NB4 (cell line): ENCODE results near the gene NPIPB2.
A peak's percentile ranks its signal among the peaks of the same experiment; 100 is the strongest.
"Not testable (repeated sequence)": the region's sequence is repeated elsewhere in the genome, so short reads cannot be mapped to it uniquely, and the experiment has no call there.

ENCODE experiments used
- DNase-seq: peaks from one replicate; pipeline ENCODE4 v3.0.0; 2010; ENCODE audit warnings: low read depth
- H3K4me3 ChIP-seq: one replicate; pipeline ENCODE4 v1.5.1; 2011; ENCODE audit warnings: mild to moderate bottlenecking, low read depth, low read length, moderate library complexity
- CTCF ChIP-seq: IDR thresholded peaks from one replicate; pipeline ENCODE4 v1.5.1; 2012; ENCODE audit warnings: low read depth, low read length
- MAX ChIP-seq: IDR thresholded peaks from 2 replicates; pipeline ENCODE4 v1.6.1; 2011; ENCODE audit warnings: low read depth, low read length
- MYC ChIP-seq: IDR thresholded peaks from 2 replicates; pipeline ENCODE4 v1.6.1; 2011; ENCODE audit warnings: low read depth, low read length
- POLR2A ChIP-seq: IDR thresholded peaks from 2 replicates; pipeline ENCODE4 v1.6.1; 2011; ENCODE audit warnings: mild to moderate bottlenecking; ENCODE audit not compliant: insufficient read length; ENCODE audit errors: extremely low read depth

NPIPB2 gene

GRCh38 chr16:11950388-11950787 is 8.5 kb upstream of the NPIPB2 start:
- no peak for TF ChIP-seq MAX
- TF ChIP-seq POLR2A = no peak
- TF ChIP-seq CTCF = no peak
- TF ChIP-seq MYC = no peak
- no peak for DNase-seq
- H3K4me3 ChIP-seq = no peak overlapping the region

GRCh38 chr16:11949527-11949926 is 7.7 kb upstream of the NPIPB2 start:
- no peak overlapping the region for H3K4me3 ChIP-seq
- DNase-seq = peak; percentile 67
- TF ChIP-seq CTCF (peak; percentile 54), MAX (no peak)

DNA sequence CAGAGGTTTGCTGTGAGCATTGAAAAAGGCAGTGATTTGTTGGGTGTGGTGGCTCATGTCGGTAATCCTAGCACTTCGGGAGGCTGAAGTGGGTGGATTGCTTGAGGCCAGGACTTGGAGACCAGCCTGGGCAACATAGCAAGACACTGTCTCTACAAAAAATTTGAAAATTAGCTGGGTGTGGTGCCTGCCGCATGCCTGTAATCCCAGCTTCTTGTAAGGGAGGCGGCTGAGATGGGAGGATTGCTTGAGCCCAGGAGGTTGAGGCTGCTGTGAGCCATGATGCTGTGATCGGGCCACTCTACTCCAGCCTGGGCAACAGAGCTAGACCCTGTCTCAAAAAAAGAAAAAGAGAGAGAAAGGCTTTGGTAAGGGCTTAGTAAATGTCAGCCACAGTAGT is 7.0 kb upstream of the NPIPB2 start:
- TF ChIP-seq MAX (no peak), CTCF (no peak), MYC (no peak), POLR2A (no peak)
- H3K4me3 ChIP-seq = no peak overlapping the region
- DNase-seq = no peak

DNA sequence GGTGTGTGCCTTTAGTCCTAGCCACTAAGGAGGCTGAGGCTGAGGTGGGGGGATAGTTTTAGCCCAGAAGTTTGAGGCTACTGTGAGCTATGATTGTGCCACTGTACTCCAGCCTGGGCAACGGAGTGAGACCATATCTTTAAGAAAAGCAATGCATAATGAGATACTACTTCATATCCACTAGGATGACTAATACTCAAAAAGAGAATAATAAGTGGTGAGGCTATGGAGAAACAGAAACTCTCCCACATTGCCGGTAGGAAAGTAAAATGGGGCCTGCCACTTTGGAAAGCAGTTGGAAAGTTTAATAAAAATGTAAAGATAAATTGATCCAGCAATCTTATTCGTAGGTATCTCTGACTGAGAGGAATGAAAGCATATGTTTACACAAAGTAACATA is 4.6 kb upstream of the NPIPB2 start:
- DNase-seq = no peak
- H3K4me3 ChIP-seq = no peak overlapping the region
- no peak for TF ChIP-seq MAX
- no peak for TF ChIP-seq CTCF
- TF ChIP-seq MYC = no peak
- no peak for TF ChIP-seq POLR2A

DNA sequence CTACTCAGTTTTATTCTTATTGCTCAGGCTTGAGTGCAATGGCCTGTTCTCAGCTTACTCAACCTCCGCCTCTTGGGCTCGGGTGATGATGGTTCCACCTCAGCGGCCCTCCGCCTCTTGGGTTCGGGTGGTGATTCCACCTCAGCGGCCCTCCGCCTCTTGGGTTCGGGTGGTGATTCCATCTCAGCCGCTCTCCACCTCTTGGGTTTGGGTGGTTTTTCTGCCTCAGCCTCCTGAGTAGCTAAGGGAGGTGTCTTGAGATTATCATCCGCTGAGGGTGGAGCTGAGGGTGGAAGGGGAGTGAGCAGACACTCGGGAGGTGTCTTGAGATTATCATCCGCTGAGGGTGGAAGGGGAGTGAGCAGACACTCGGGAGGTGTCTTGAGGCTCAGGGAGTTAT is 14.5 kb downstream of the NPIPB2 start:
- not testable (repeated sequence) for H3K4me3 ChIP-seq, DNase-seq

- not testable (repeated sequence) for DNase-seq, H3K4me3 ChIP-seq
These were observed 17.8 kb downstream of the NPIPB2 start for GRCh38 chr16:11924046-11924445.

DNA sequence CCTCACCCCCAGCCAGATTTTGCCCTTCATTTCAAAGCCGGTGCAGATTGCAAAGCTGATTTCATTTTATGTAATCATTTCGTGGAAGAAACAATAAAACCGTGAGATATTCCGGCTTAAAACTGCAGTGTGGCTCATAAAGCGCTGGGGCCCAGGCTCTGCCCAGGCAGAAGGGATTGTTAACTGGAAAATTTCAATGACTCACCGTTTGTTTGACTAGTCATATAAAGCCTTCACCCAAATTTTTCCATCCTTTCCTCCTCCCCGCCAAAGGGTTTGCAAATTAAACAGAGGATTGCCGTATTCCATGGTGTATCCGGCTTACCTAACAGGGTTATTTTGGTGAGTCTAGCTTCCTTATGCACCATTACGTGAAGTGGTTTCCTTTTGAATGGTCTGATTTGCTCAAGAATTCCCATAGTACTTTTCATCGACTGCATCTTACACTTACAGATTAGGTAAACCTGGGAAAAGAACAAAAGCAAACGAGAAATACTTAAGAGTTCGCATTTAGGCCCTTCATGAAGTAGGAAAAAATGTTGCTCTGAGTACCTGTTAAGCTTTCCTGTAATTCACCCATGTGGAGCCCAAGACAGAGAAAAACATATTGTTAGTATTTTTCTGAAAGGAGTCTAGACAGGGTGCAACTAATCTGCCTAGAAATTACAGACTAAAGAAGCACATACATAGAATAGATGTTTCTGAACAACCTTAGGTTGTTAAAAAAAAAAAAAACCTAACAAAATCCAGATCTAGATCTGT is 25.1 kb downstream of the NPIPB2 start:
- H3K4me3 ChIP-seq = peak overlapping the region; percentile 68
- no peak for TF ChIP-seq MAX
- TF ChIP-seq MYC = no peak
- no peak for TF ChIP-seq POLR2A
- no peak for TF ChIP-seq CTCF
- DNase-seq = no peak
